Ovary (tissue), 3 donors: ENCODE results near the gene BTG2.

Experiments used
- POLR2A ChIP-seq: fragments of 450-650 bp; IDR thresholded peaks from one replicate; pipeline ENCODE4 v1.6.1; 2017; ENCODE audit warnings: antibody characterized with exemption, mild to moderate bottlenecking, moderate library complexity
- TF ChIP-seq, protein P1 (sequence below), 3 donors: fragments of 450-650 bp in 2 of 3; fragments of 200-600 bp in 1 of 3; IDR thresholded peaks; one replicate each; pipeline versions ENCODE4 v1.5.1 to v1.8.0; 2016 to 2022; ENCODE audit warnings: antibody characterized with exemption in 3 of 3, mild to moderate bottlenecking in 1 of 3
- donor health status: DM: no; HTN: no; CAD: no.

DNA sequence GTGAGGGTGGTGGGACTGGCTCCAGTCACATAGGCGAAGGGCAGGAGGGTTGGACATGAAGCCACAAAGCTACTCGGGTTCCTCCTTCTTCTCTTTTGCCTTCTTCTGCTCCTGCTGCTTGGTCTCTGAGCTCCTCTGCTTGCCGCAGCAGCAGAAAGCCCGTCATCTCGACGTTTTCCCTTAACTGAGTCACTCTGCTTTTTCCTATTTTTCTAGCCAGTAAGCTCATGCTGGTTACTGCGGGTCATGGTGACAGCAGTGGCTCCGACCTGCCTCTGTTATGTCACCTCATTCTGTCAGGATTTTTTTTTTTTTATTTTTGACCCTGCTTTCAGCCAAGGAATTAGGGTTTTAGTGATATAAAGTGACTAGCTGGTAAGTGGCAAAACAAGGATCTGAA lies 48.2 kb downstream of the BTG2 start:
- TF ChIP-seq, protein P1, sequence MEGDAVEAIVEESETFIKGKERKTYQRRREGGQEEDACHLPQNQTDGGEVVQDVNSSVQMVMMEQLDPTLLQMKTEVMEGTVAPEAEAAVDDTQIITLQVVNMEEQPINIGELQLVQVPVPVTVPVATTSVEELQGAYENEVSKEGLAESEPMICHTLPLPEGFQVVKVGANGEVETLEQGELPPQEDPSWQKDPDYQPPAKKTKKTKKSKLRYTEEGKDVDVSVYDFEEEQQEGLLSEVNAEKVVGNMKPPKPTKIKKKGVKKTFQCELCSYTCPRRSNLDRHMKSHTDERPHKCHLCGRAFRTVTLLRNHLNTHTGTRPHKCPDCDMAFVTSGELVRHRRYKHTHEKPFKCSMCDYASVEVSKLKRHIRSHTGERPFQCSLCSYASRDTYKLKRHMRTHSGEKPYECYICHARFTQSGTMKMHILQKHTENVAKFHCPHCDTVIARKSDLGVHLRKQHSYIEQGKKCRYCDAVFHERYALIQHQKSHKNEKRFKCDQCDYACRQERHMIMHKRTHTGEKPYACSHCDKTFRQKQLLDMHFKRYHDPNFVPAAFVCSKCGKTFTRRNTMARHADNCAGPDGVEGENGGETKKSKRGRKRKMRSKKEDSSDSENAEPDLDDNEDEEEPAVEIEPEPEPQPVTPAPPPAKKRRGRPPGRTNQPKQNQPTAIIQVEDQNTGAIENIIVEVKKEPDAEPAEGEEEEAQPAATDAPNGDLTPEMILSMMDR (IDR thresholded peaks at IDR 0.05) = no peak
- TF ChIP-seq POLR2A = no peak
